Prostate gland (tissue), 2 donors: Measurements from ENCODE around the gene PIGQ. TPM values are rescaled to one million over a fixed set of nuclear protein-coding genes. Genes with fewer than 3 reads are reported as not detected.
A peak's percentile ranks its signal among the peaks of the same experiment; 100 is the strongest.

Source experiments
- DNase-seq: peaks from one replicate; pipeline ENCODE4 v3.0.0-alpha.2; 2019; ENCODE audit warnings: low spot score
- H3K27ac ChIP-seq, 2 donors: fragments of 200-600 bp; sonication (generic); 2 replicates each; pipeline ENCODE4 v1.5.1; 2017 to 2019
- H3K27me3 ChIP-seq: fragments of 200-600 bp; sonication (generic); replicated peaks from 2 replicates; pipeline ENCODE4 v1.5.1; 2019; ENCODE audit not compliant: insufficient read depth
- H3K36me3 ChIP-seq, 2 donors: fragments of 200-600 bp; sonication (generic); 1 replicate in 1 of 2; 2 replicates in 1 of 2; pipeline versions ENCODE4 v1.5.1 to v1.8.1; 2017 to 2019
- H3K4me1 ChIP-seq: fragments of 200-600 bp; sonication (generic); replicated peaks from 2 replicates; pipeline ENCODE4 v1.5.1; 2019
- H3K4me3 ChIP-seq, 2 donors: fragments of 200-600 bp; sonication (generic); 2 replicates each; pipeline ENCODE4 v1.5.1; 2017 to 2019
- H3K9me3 ChIP-seq: fragments of 200-600 bp; sonication (generic); 2 replicates; pipeline ENCODE4 v1.5.1; 2017
- CTCF ChIP-seq, 4 experiments: fragments of 200-600 bp in 2 of 4; fragments of 450-650 bp in 2 of 4; sonication (generic) in 2 of 4; IDR thresholded peaks; 1 replicate in 3 of 4; 2 replicates in 1 of 4; pipeline ENCODE4 v1.5.1; 2016 to 2019; ENCODE audit warnings: antibody characterized with exemption in 4 of 4, mild to moderate bottlenecking in 2 of 4, moderate library complexity in 2 of 4
- POLR2A ChIP-seq: fragments of 450-650 bp; IDR thresholded peaks from one replicate; pipeline ENCODE4 v1.6.1; 2016; ENCODE audit warnings: antibody characterized with exemption, mild to moderate bottlenecking
- POLR2AphosphoS5 ChIP-seq: sonication (generic); formaldehyde crosslinking; IDR thresholded peaks from one replicate; pipeline ENCODE4 v1.6.1; 2017; ENCODE audit warnings: antibody characterized with exemption
- WGBS: methylation state at CpG from one replicate; pipeline ENCODE4 v1.1.5; 2018; 5-methylcytosine and 5-hydroxymethylcytosine counted together
- intact Hi-C: fragments of 100-400 bp; cut with DNase I; formaldehyde crosslinking; loops from one replicate; pipeline ENCODE4 v1.14.2; 2022
- total RNA-seq, 2 donors: library from RNA; depleted of rRNA; stranded (reverse); fragments of >200 nt; gene quantifications; one replicate each; pipeline ENCODE4 v1.1.0, GENCODE V29; 2016

The PIGQ gene
- total RNA-seq, 2 donors from 2014 or later: 70.1 to 85.8 TPM

GRCh38 chr16:586047-586644, 16.4 kb downstream of the PIGQ start:
- intact Hi-C loops: no loop called here
- no peaks in the 10 kb centered on the region for H3K9me3 ChIP-seq
- H3K27me3 ChIP-seq: no peaks in the 10 kb centered on the region
- H3K27ac ChIP-seq: no peak overlapping the region
- H3K4me3 ChIP-seq: no peak overlapping the region
- WGBS: 43% methylated on average over 16 of the region's 16 CpGs
- TF ChIP-seq CTCF (IDR thresholded peaks at IDR 0.05): no peak
- TF ChIP-seq POLR2AphosphoS5: no peak
- TF ChIP-seq POLR2A: no peak
- H3K36me3 ChIP-seq: no peaks in the 10 kb centered on the region
- no peaks in the 10 kb centered on the region for H3K4me1 ChIP-seq
- DNase-seq: no peak

- H3K4me1 ChIP-seq: no peaks in the 10 kb centered on the region
Measured at GRCh38 chr16:586645-587590, 17.1 kb downstream of the PIGQ start.

GRCh38 chr16:588639-588888, 18.8 kb downstream of the PIGQ start:
- Histone ChIP-seq H3K4me3 (peak overlapping the region; percentile 70), H3K9me3 (no peaks in the 10 kb centered on the region), H3K36me3 (no peaks in the 10 kb centered on the region), H3K4me1 (peaks cover 8% of the 10 kb centered on the region), H3K27ac (peak overlapping the region; percentile 95 to 98), H3K27me3 (no peaks in the 10 kb centered on the region)
- no peak for TF ChIP-seq POLR2AphosphoS5
- intact Hi-C loops: loop anchor here (2.0 kb wide), 1 partner anchor 48 kb away; the partner anchor contains the start of gene METTL26
- WGBS: under 1% methylated on average over 21 of the region's 21 CpGs
- DNase-seq: no peak

More at GRCh38 chr16:586645-587590, 17.1 kb downstream of the PIGQ start:
- no peaks in the 10 kb centered on the region for H3K9me3 ChIP-seq
- TF ChIP-seq CTCF (IDR thresholded peaks at IDR 0.05): no peak
- no peak for TF ChIP-seq POLR2AphosphoS5
- no peak for TF ChIP-seq POLR2A
- no peaks in the 10 kb centered on the region for H3K27me3 ChIP-seq
- DNase-seq: no peak
- no peak overlapping the region for H3K4me3 ChIP-seq
- H3K36me3 ChIP-seq: no peaks in the 10 kb centered on the region
- H3K27ac ChIP-seq: no peak overlapping the region
- 67% methylated on average over 14 of the region's 14 CpGs for WGBS
- intact Hi-C loops: no loop called here

GRCh38 chr16:588889-589657, 19.3 kb downstream of the PIGQ start:
- H3K4me1 ChIP-seq: peaks cover 12% of the 10 kb centered on the region
- no peaks in the 10 kb centered on the region for H3K27me3 ChIP-seq
- peak; percentile 97 for DNase-seq
- intact Hi-C loops: loop anchor here (2.0 kb wide), 1 partner anchor 48 kb away; the partner anchor contains the start of gene METTL26
- H3K27ac ChIP-seq: peak overlapping the region; percentile 95 to 98
- TF ChIP-seq POLR2AphosphoS5 (peak; percentile 83), POLR2A (peak; percentile 88), CTCF (IDR thresholded peaks at IDR 0.05) (peak in 1 of 4 experiments; percentile 20)
- under 1% methylated on average over 104 of the region's 107 CpGs for WGBS
- no peaks in the 10 kb centered on the region for H3K9me3 ChIP-seq
- H3K36me3 ChIP-seq: no peaks in the 10 kb centered on the region
- peak overlapping the region; percentile 70 for H3K4me3 ChIP-seq

- Histone ChIP-seq H3K36me3 (no peaks in the 10 kb centered on the region), H3K4me1 (peaks cover 16% of the 10 kb centered on the region), H3K27me3 (no peaks in the 10 kb centered on the region), H3K9me3 (no peaks in the 10 kb centered on the region), H3K4me3 (peak within 1 kb of the TSS; percentile 70 to 87), H3K27ac (peak within 1 kb of the TSS; percentile 95 to 98)
- intact Hi-C loops: loop anchor here (2.0 kb wide), 1 partner anchor 47 kb away; the partner anchor contains the start of gene METTL26
- peak; percentile 99 for DNase-seq
- under 1% methylated on average over 51 of the region's 67 CpGs for WGBS
- TF ChIP-seq POLR2AphosphoS5 (peak; percentile 4), CTCF (IDR thresholded peaks at IDR 0.05) (peak in 1 of 4 experiments; percentile 22), POLR2A (no peak)
Measured at GRCh38 chr16:589658-590187, 20.0 kb downstream of the PIGQ start, which contains the start of gene RAB40C. Gene RAB40C (plus strand): TSS chr16:590066. CDS start chr16:590292, 226 bp downstream.
